Measurements from ENCODE around the gene CNTRL.
A peak's percentile ranks its signal among the peaks of the same experiment; 100 is the strongest.
"Not testable (repeated sequence)": the region's sequence is repeated elsewhere in the genome, so short reads cannot be mapped to it uniquely, and the experiment has no call there.

The CNTRL gene

GRCh38 chr9:121071370-121071755, 3.4 kb upstream of the CNTRL start:
- no peak for DNase-seq (ENCODE audit: low read depth)

GRCh38 chr9:121071756-121072421, 2.9 kb upstream of the CNTRL start:
- peak; percentile 77 for DNase-seq (ENCODE audit: low read depth)

GRCh38 chr9:121073038-121073437, 1.7 kb upstream of the CNTRL start:
- peak; percentile 59 for DNase-seq (ENCODE audit: low read depth)

GRCh38 chr9:121075251-121076036, 689 bp downstream of the CNTRL start:
- DNase-seq (ENCODE audit: low read depth): no peak

- DNase-seq (ENCODE audit: low read depth): no peak
These were observed 7.3 kb downstream of the CNTRL start for GRCh38 chr9:121082075-121082474.

- DNase-seq (ENCODE audit: low read depth): peak; percentile 33
These were observed 10.9 kb downstream of the CNTRL start for GRCh38 chr9:121085661-121086060.

GRCh38 chr9:121088576-121088975, 13.8 kb downstream of the CNTRL start:
- DNase-seq (ENCODE audit: low read depth): no peak

GRCh38 chr9:121090743-121091142, 16.0 kb downstream of the CNTRL start:
- not testable (repeated sequence) for DNase-seq (ENCODE audit: low read depth)

GRCh38 chr9:121095057-121095456, 20.3 kb downstream of the CNTRL start:
- DNase-seq (ENCODE audit: low read depth): no peak

GRCh38 chr9:121098567-121099198, 23.9 kb downstream of the CNTRL start:
- no peak for DNase-seq (ENCODE audit: low read depth)

- not testable (repeated sequence) for DNase-seq (ENCODE audit: low read depth)
These were observed 29.3 kb downstream of the CNTRL start for GRCh38 chr9:121104054-121104453.

- no peak for DNase-seq (ENCODE audit: low read depth)
These were observed 30.8 kb downstream of the CNTRL start for GRCh38 chr9:121105531-121105930.

GRCh38 chr9:121107029-121107428, 32.3 kb downstream of the CNTRL start:
- peak; percentile 42 for DNase-seq (ENCODE audit: low read depth)

GRCh38 chr9:121107881-121108280, 33.1 kb downstream of the CNTRL start:
- DNase-seq (ENCODE audit: low read depth): no peak

GRCh38 chr9:121115466-121115865, 40.7 kb downstream of the CNTRL start:
- DNase-seq (ENCODE audit: low read depth): no peak

GRCh38 chr9:121118266-121118665, 43.5 kb downstream of the CNTRL start:
- no peak for DNase-seq (ENCODE audit: low read depth)

GRCh38 chr9:121120386-121120785, 45.6 kb downstream of the CNTRL start:
- no peak for DNase-seq (ENCODE audit: low read depth)

GRCh38 chr9:121121582-121122087, 46.9 kb downstream of the CNTRL start:
- peak; percentile 97 for DNase-seq (ENCODE audit: low read depth)

GRCh38 chr9:121122246-121123032, 47.7 kb downstream of the CNTRL start:
- DNase-seq (ENCODE audit: low read depth): peak; percentile 27

- DNase-seq (ENCODE audit: low read depth): no peak
These were observed 49.2 kb downstream of the CNTRL start for GRCh38 chr9:121123816-121124535.

GRCh38 chr9:121125590-121125989, 50.8 kb downstream of the CNTRL start:
- no peak for DNase-seq (ENCODE audit: low read depth)

All from ELR (cell line).